Erythroblast (primary cell): ENCODE data around the gene ANK3.

Experiments used
- GATA1 ChIP-seq: IDR thresholded peaks from 2 replicates; pipeline ENCODE4 v1.6.1; 2011; ENCODE audit warnings: low read depth, mild to moderate bottlenecking, control low read depth, low read length, moderate library complexity
- POLR2A ChIP-seq: IDR thresholded peaks from 2 replicates; pipeline ENCODE4 v1.6.1; 2011; ENCODE audit warnings: mild to moderate bottlenecking, low read length

DNA sequence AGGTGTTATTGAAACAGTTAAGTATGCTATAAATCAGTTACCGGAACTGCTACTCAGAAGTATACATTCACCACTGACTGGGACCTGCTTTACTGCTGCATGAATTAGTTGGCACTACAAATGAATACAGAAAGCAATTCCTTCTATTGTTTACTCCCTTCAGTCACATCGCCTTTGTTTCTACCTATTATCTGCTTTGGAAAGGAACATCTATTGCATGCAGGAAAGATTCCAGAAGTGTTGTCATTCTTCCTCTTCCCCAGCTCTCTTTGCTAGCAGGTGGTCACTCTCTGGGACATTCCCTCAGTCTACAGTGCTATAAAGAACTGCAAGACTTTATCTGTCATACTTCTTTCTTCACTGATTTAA, 131.3 kb downstream of the ANK3 start:
- TF ChIP-seq POLR2A (no peak), GATA1 (no peak)
